Endothelial cell of umbilical vein (primary cell): ENCODE data around the gene MTRR. TPM values are rescaled to one million over a fixed set of nuclear protein-coding genes. Genes with fewer than 3 reads are reported as not detected.

Source experiments
- BruUV-seq: library from RNA; stranded (reverse); fragments of 400-500 nt; replicated peaks from 2 replicates; lab custom pipeline; 2021; lab: Mats Ljungman, UMichigan
- CTCF ChIA-PET: fragments of 300-600, 350-600 bp; sonication (Branson Sonifier 250); formaldehyde crosslinking; loops from one replicate; lab custom pipeline; 2021; ENCODE audit warnings: antibody characterized with exemption, inconsistent platforms; lab: Charles Lee
- POLR2A ChIA-PET: fragments of 300-600, 350-600 bp; sonication (Branson Sonifier 250); formaldehyde crosslinking; loops from one replicate; lab custom pipeline; 2021; ENCODE audit warnings: antibody characterized with exemption, inconsistent platforms; lab: Charles Lee
- DNase-seq: peaks from one replicate; pipeline ENCODE4 v3.0.0-alpha.2; 2011; ENCODE audit warnings: low read depth, low spot score
- FAIRE-seq: peaks from 2 replicates; lab custom pipeline; 2011; peaks lifted over from hg19 to GRCh38; lab: Jason Lieb, UNC
- H2AFZ ChIP-seq: 2 replicates; pipeline ENCODE4 v1.6.0; 2012; ENCODE audit warnings: low read depth, low read length, control low read depth, inconsistent platforms
- H3K27ac ChIP-seq: 2 replicates; pipeline ENCODE4 v1.5.1; 2011; ENCODE audit warnings: low read depth, mild to moderate bottlenecking, control low read depth, low read length, moderate library complexity; ENCODE audit not compliant: insufficient read depth
- H3K27me3 ChIP-seq, 2 experiments: 2 replicates each; pipeline versions ENCODE4 v1.6.0 to v1.6.1; 2011; ENCODE audit warnings: low read length in 2 of 2, mixed read lengths in 1 of 2; ENCODE audit not compliant: control insufficient read depth in 2 of 2, insufficient read depth in 2 of 2
- H3K36me3 ChIP-seq, 2 experiments: 2 replicates in 1 of 2; 3 replicates in 1 of 2; pipeline ENCODE4 v1.5.1; 2011; ENCODE audit warnings: low read length in 2 of 2, mild to moderate bottlenecking in 1 of 2, moderate library complexity in 1 of 2; ENCODE audit not compliant: control insufficient read depth in 2 of 2, insufficient read depth in 2 of 2; ENCODE audit errors: extremely low read depth in 1 of 2
- H3K4me1 ChIP-seq: 3 replicates; pipeline ENCODE4 v1.5.1; 2011; ENCODE audit warnings: mild to moderate bottlenecking, low read length; ENCODE audit not compliant: control insufficient read depth, insufficient read depth; ENCODE audit errors: extremely low read depth
- H3K4me2 ChIP-seq: 2 replicates; pipeline ENCODE4 v1.6.1; 2011; ENCODE audit warnings: low read length, control low read depth, mixed read lengths; ENCODE audit not compliant: insufficient read depth
- H3K4me3 ChIP-seq, 3 experiments: fragments of 200-600 bp in 1 of 3; sonication (generic), shearing (Covaris generic) in 1 of 3; replicated peaks in 1 of 3; 2 replicates each; pipeline ENCODE4 v1.5.1; 2011 to 2016; ENCODE audit warnings: control low read depth in 3 of 3, low read length in 3 of 3, mild to moderate bottlenecking in 2 of 3, inconsistent platforms in 1 of 3, low read depth in 1 of 3, moderate library complexity in 1 of 3; ENCODE audit not compliant: insufficient read depth in 1 of 3
- H3K79me2 ChIP-seq: 2 replicates; pipeline ENCODE4 v1.6.0; 2012; ENCODE audit warnings: low read length, inconsistent platforms; ENCODE audit not compliant: control insufficient read depth, insufficient read depth
- H3K9ac ChIP-seq: replicated peaks from 2 replicates; pipeline ENCODE3; 2011; ENCODE audit warnings: low read length, control low read depth; ENCODE audit not compliant: insufficient read depth; ENCODE audit errors: extremely low read depth
- H3K9me1 ChIP-seq: replicated peaks from 3 replicates; pipeline ENCODE4 v1.6.0; 2011; ENCODE audit warnings: mild to moderate bottlenecking, low read length; ENCODE audit not compliant: control insufficient read depth, insufficient read depth; ENCODE audit errors: extremely low read depth
- H3K9me3 ChIP-seq: replicated peaks from 2 replicates; pipeline ENCODE4 v1.5.1; 2012; ENCODE audit warnings: low read length, inconsistent platforms; ENCODE audit not compliant: control insufficient read depth, insufficient read depth
- H4K20me1 ChIP-seq: replicated peaks from 2 replicates; pipeline ENCODE3; 2011; ENCODE audit warnings: mild to moderate bottlenecking, low read length; ENCODE audit not compliant: control insufficient read depth, insufficient read depth; ENCODE audit errors: extremely low read depth
- FOS ChIP-seq: IDR thresholded peaks from 2 replicates; pipeline ENCODE4 v1.6.1; 2011; ENCODE audit warnings: mild to moderate bottlenecking, low read length, moderate library complexity, borderline replicate concordance; ENCODE audit not compliant: insufficient read depth
- GATA2 ChIP-seq: IDR thresholded peaks from 2 replicates; pipeline ENCODE4 v1.7.0; 2011; ENCODE audit warnings: low read depth, mild to moderate bottlenecking, moderate library complexity, mixed read lengths, low read length; ENCODE audit not compliant: insufficient read length, insufficient read depth
- MYC ChIP-seq: IDR thresholded peaks from one replicate; pipeline ENCODE4 v1.6.1; 2011; ENCODE audit warnings: mild to moderate bottlenecking, low read depth, low read length
- POLR2AphosphoS5 ChIP-seq: IDR thresholded peaks from 2 replicates; pipeline ENCODE4 v1.6.1; 2012; ENCODE audit warnings: low read depth, mild to moderate bottlenecking, control low read depth, low read length, moderate library complexity; ENCODE audit not compliant: insufficient read depth
- dilution Hi-C: fragments of 300-500 bp; cut with MboI; formaldehyde crosslinking; loops from one replicate; pipeline ENCODE4 v1.15.0; 2019; ENCODE audit warnings: low sequenced_read_pairs; ENCODE audit not compliant: extremely low pct_ligation_motif_present
- intact Hi-C: fragments of 100-400 bp; cut with micrococcal nuclease; formaldehyde crosslinking; loops from one replicate; pipeline ENCODE4 v1.10.0; 2022
- polyA plus RNA-seq, 4 experiments: library from polyadenylated mRNA; depleted of rRNA in 3 of 4; stranded (reverse) in 3 of 4; unstranded in 1 of 4; fragments of >200 nt; gene quantifications; 2 replicates each; pipeline versions ENCODE4 v1.2.1 to v1.2.3, GENCODE V29; 2011 to 2012; ENCODE audit warnings: missing spikeins in 1 of 4
- total RNA-seq: library from RNA; stranded (reverse); gene quantifications from 2 replicates; pipeline ENCODE4 v1.2.3, GENCODE V29; 2021
- TF ChIP-seq, protein P1 (sequence below), 2 donors: IDR thresholded peaks; 1 replicate in 1 of 2; 2 replicates in 1 of 2; pipeline ENCODE4 v1.5.1; 2011; ENCODE audit warnings: low read length in 2 of 2, mild to moderate bottlenecking in 2 of 2, moderate library complexity in 2 of 2, control low read depth in 1 of 2, inconsistent platforms in 1 of 2, low read depth in 1 of 2; ENCODE audit not compliant: insufficient read depth in 1 of 2; ENCODE audit errors: extremely low read depth in 1 of 2

Gene MTRR
- total and polyA plus RNA-seq, 2 donors (not counting 3 experiments of a cell fraction or from before 2014, with no cell fraction given) = 24.3 to 37.1 TPM

DNA sequence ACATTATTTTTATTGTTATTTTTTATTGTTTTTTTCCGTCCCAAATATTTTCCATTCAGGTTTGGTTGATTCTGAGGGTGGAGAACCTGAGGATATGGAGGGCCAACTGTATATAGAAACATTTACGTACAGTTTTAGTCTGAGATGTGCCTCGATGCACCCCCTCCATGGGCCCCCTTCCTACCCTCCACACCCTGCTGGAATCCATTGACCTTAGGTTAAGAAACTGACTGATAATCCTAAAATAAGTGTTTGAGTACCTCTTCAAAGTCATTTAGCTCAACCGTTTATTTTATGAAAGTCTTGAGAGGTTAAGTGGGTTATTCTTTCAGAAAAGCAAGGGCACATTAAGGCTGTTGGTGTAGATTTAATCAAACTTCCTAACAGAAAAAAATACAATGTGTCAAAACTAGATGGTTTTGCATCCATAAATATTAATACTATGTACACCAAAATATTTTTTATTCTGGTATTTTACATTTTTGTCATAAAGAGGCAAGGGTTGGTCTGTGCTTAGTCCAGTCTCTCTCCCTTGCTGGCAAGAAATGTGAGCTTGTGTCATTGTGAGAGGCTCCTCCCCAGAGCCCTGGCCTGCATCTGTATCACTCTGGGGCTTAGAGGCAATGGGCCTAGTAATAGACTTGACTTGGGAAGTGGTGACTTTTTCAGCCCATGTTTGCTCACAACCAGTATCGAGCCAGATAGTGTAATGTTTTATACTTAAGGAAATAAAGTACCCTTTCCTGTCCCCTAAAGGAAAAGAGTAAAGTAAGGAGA, 15.7 kb downstream of the MTRR start:
- Histone ChIP-seq H3K9me3 (no peaks in the 10 kb centered on the region), H3K27me3 (no peaks in the 10 kb centered on the region), H3K79me2 (no peaks in the 10 kb centered on the region), H2AFZ (no peak overlapping the region), H3K36me3 (peaks cover 16 to 22% of the 10 kb centered on the region in 2 experiments), H3K4me2 (no peak overlapping the region), H3K4me1 (no peaks in the 10 kb centered on the region), H3K9ac (no peak overlapping the region), H3K27ac (no peak overlapping the region), H3K4me3 (no peak overlapping the region), H3K9me1 (no peaks in the 10 kb centered on the region), H4K20me1 (no peaks in the 10 kb centered on the region)
- no peak for DNase-seq
- no TSS peak for BruUV-seq
- POLR2A ChIA-PET = no interaction called here
- TF ChIP-seq GATA2 = no peak
- no peak for TF ChIP-seq MYC
- no peak for TF ChIP-seq FOS
- TF ChIP-seq, protein P1, sequence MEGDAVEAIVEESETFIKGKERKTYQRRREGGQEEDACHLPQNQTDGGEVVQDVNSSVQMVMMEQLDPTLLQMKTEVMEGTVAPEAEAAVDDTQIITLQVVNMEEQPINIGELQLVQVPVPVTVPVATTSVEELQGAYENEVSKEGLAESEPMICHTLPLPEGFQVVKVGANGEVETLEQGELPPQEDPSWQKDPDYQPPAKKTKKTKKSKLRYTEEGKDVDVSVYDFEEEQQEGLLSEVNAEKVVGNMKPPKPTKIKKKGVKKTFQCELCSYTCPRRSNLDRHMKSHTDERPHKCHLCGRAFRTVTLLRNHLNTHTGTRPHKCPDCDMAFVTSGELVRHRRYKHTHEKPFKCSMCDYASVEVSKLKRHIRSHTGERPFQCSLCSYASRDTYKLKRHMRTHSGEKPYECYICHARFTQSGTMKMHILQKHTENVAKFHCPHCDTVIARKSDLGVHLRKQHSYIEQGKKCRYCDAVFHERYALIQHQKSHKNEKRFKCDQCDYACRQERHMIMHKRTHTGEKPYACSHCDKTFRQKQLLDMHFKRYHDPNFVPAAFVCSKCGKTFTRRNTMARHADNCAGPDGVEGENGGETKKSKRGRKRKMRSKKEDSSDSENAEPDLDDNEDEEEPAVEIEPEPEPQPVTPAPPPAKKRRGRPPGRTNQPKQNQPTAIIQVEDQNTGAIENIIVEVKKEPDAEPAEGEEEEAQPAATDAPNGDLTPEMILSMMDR (IDR thresholded peaks at IDR 0.05; ENCODE audit: extremely low read depth in 1 of 2, insufficient read depth in 1 of 2, low read depth in 1 of 2, low read length in 2 of 2) = no peak
- no peak for TF ChIP-seq POLR2AphosphoS5
- intact Hi-C loops = no loop called here
- CTCF ChIA-PET = interaction anchor here (0.9 kb wide), 1 partner anchor 10 kb away, joined by 3 read pairs; no protein-coding TSS in a partner anchor
- dilution Hi-C loops = no loop called here
- no peak for FAIRE-seq
